Measurements from ENCODE around the gene GPR26. TPM values are rescaled to one million over a fixed set of nuclear protein-coding genes. Genes with fewer than 3 reads are reported as not detected.

GPR26 gene
- total RNA-seq, 2 experiments from 2014 or later = not detected

DNA sequence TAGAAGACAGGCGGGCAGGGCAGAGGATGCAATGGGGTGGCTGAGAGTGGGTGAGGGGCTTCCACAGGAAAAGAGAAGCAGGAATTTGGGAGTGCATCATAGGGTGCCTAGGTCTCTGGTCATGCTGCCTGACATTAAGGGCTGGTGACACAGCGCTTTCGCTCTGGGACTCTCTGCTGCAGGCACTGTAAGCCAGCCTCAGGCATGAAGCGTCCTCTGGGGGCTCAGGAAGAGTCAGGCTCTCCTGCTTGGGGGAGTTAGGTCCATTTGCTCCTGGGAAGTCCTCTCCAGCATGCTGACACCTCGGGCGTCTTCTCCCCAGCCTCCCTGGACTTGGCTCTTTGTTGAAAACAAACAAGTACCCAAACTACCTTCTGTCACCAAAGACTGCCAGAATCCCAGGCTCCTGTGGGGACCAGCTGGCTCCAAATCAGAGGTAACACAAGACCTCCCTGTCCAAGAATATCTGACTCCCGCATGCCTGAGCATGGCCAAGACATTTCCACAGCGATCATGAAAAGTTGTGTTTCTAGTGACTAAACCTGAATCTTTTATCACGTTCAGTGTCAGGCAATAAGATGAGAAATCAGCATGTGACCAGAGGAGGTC is 55.4 kb downstream of the GPR26 start:
- no peak overlapping the region for H2AFZ ChIP-seq (ENCODE audit: low read length)
- H3K79me2 ChIP-seq (ENCODE audit: insufficient read depth, low read depth, low read length) = no peaks in the 10 kb centered on the region
- no peaks in the 10 kb centered on the region for H4K20me1 ChIP-seq (ENCODE audit: insufficient read depth, low read length)
- no peak for DNase-seq (ENCODE audit: low spot score)
- intact Hi-C loops (cut with micrococcal nuclease; ENCODE audit: unreplicated experiment) = no loop called here
- no peak overlapping the region for H3K4me3 ChIP-seq (ENCODE audit: low read depth, low read length, poor library complexity, severe bottlenecking)
- TF ChIP-seq, protein P1, sequence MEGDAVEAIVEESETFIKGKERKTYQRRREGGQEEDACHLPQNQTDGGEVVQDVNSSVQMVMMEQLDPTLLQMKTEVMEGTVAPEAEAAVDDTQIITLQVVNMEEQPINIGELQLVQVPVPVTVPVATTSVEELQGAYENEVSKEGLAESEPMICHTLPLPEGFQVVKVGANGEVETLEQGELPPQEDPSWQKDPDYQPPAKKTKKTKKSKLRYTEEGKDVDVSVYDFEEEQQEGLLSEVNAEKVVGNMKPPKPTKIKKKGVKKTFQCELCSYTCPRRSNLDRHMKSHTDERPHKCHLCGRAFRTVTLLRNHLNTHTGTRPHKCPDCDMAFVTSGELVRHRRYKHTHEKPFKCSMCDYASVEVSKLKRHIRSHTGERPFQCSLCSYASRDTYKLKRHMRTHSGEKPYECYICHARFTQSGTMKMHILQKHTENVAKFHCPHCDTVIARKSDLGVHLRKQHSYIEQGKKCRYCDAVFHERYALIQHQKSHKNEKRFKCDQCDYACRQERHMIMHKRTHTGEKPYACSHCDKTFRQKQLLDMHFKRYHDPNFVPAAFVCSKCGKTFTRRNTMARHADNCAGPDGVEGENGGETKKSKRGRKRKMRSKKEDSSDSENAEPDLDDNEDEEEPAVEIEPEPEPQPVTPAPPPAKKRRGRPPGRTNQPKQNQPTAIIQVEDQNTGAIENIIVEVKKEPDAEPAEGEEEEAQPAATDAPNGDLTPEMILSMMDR (conservative IDR thresholded peaks at IDR 0.05; ENCODE audit: low read length) = no peak
- H3K4me1 ChIP-seq (ENCODE audit: insufficient read depth, low read length, poor library complexity, severe bottlenecking) = no peaks in the 10 kb centered on the region
- BruUV-seq (replicated peaks) = no TSS peak
- ChIA-PET CTCF (ENCODE audit: unreplicated experiment) (no interaction called here), POLR2A (no interaction called here)
- no peaks in the 10 kb centered on the region for H3K36me3 ChIP-seq (ENCODE audit: insufficient read depth, low read length)
- H3K27ac ChIP-seq (ENCODE audit: low read depth, low read length, poor library complexity, severe bottlenecking) = no peak overlapping the region
- no peaks in the 10 kb centered on the region for H3K9me3 ChIP-seq (ENCODE audit: low read length)
- H3K9me2 ChIP-seq (ENCODE audit: insufficient read depth, low read length) = no peaks in the 10 kb centered on the region
- no peak overlapping the region for H3K4me2 ChIP-seq (ENCODE audit: low read length)

DNA sequence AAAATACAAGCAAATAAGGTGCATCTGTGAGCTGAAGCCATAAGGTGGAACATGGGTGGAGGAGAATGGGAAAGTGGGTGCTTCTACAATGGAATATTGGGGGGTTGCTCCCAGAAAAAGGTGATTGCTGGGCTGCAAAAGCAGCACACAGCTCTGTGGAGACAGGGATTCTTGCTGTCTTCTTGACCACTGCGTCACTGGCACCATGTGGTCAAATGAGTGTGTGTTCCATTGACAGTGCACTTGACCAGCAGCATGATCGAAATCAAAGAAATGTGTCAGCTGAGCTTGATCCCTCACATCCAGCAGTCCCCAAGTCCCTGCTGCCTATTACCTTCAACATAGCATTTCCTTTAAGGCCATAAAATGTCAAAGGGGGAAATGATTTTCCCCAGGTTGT is 56.2 kb downstream of the GPR26 start:
- CTCF ChIA-PET (ENCODE audit: unreplicated experiment) = no interaction called here
- Histone ChIP-seq H3K4me2 (ENCODE audit: low read length) (no peak overlapping the region), H3K36me3 (ENCODE audit: insufficient read depth, low read length) (no peaks in the 10 kb centered on the region), H3K9me3 (ENCODE audit: low read length) (no peaks in the 10 kb centered on the region), H3K9me2 (ENCODE audit: insufficient read depth, low read length) (no peaks in the 10 kb centered on the region), H4K20me1 (ENCODE audit: insufficient read depth, low read length) (no peaks in the 10 kb centered on the region), H3K27ac (ENCODE audit: low read depth, low read length, poor library complexity, severe bottlenecking) (no peak overlapping the region), H3K4me3 (ENCODE audit: low read depth, low read length, poor library complexity, severe bottlenecking) (no peak overlapping the region), H3K4me1 (ENCODE audit: insufficient read depth, low read length, poor library complexity, severe bottlenecking) (no peaks in the 10 kb centered on the region), H2AFZ (ENCODE audit: low read length) (no peak overlapping the region), H3K79me2 (ENCODE audit: insufficient read depth, low read depth, low read length) (no peaks in the 10 kb centered on the region)
- BruUV-seq (replicated peaks) = no TSS peak
- intact Hi-C loops (cut with micrococcal nuclease; ENCODE audit: unreplicated experiment) = no loop called here
- POLR2A ChIA-PET = no interaction called here
- no peak for TF ChIP-seq EZH2phosphoT487 (IDR thresholded peaks at IDR 0.05; ENCODE audit: borderline replicate concordance, low read depth, low read length)
- TF ChIP-seq, protein P1 (conservative IDR thresholded peaks at IDR 0.05; ENCODE audit: low read length) = no peak
- no peak for DNase-seq (ENCODE audit: low spot score)

DNA sequence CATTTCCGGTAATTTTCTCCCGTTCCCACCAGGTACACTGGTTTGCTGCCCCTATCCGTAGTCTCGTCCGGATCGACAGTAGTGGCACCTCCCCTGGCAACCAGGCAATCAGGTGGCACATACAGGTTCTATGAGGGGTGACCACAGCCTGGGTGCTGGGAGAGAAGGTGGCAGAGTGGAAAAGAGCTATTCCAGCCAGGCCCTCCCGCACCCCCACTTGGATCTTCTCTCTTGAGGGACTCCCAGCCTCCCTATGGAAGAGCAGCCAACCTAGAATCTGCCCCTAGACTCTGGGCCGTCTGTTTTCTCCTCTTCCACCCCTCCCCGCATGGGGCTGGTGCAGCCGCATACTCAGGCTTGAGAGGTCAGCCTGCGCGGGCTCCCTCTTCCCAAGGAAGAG is 58.6 kb downstream of the GPR26 start:
- TF ChIP-seq, protein P1 (conservative IDR thresholded peaks at IDR 0.05; ENCODE audit: low read length) = no peak
- no peak for TF ChIP-seq EZH2phosphoT487 (IDR thresholded peaks at IDR 0.05; ENCODE audit: borderline replicate concordance, low read depth, low read length)
- POLR2A ChIA-PET = no interaction called here
- Histone ChIP-seq H4K20me1 (ENCODE audit: insufficient read depth, low read length) (no peaks in the 10 kb centered on the region), H3K4me2 (ENCODE audit: low read length) (no peak overlapping the region), H3K27ac (ENCODE audit: low read depth, low read length, poor library complexity, severe bottlenecking) (no peak overlapping the region), H3K9me3 (ENCODE audit: low read length) (no peaks in the 10 kb centered on the region), H2AFZ (ENCODE audit: low read length) (no peak overlapping the region), H3K79me2 (ENCODE audit: insufficient read depth, low read depth, low read length) (no peaks in the 10 kb centered on the region), H3K9me2 (ENCODE audit: insufficient read depth, low read length) (no peaks in the 10 kb centered on the region), H3K36me3 (ENCODE audit: insufficient read depth, low read length) (no peaks in the 10 kb centered on the region), H3K4me1 (ENCODE audit: insufficient read depth, low read length, poor library complexity, severe bottlenecking) (no peaks in the 10 kb centered on the region), H3K4me3 (ENCODE audit: low read depth, low read length, poor library complexity, severe bottlenecking) (no peak overlapping the region)
- no peak for DNase-seq (ENCODE audit: low spot score)
- CTCF ChIA-PET (ENCODE audit: unreplicated experiment) = no interaction called here
- BruUV-seq (replicated peaks) = no TSS peak
- intact Hi-C loops (cut with micrococcal nuclease; ENCODE audit: unreplicated experiment) = no loop called here

Data from OCI-LY7 (cell line).